SK-N-SH (cell line): ENCODE results near the gene DAB1. TPM values are rescaled to one million over a fixed set of nuclear protein-coding genes. Genes with fewer than 3 reads are reported as not detected.

ENCODE experiments used
- CTCF ChIA-PET: fragments of 300-600, 350-600 bp; formaldehyde crosslinking; extraction: SDS; loops from one replicate; lab custom pipeline; 2021; lab: Yijun Ruan, JAX
- POLR2A ChIA-PET: fragments of 350-600 bp; sonication (Branson Sonifier 250); formaldehyde crosslinking; extraction: SDS; loops from one replicate; lab custom pipeline; 2020; ENCODE audit warnings: antibody characterized with exemption, inconsistent platforms; lab: Yijun Ruan, JAX
- DNase-seq: peaks from one replicate; pipeline ENCODE4 v3.0.0; 2012
- H2AFZ ChIP-seq: fragments of 200-600 bp; sonication (generic); 2 replicates; pipeline ENCODE4 v1.8.1; 2016; ENCODE audit warnings: antibody characterized with exemption, mild to moderate bottlenecking, low read depth
- H3F3A ChIP-seq: fragments of 200-600 bp; sonication (generic); replicated peaks from 2 replicates; pipeline ENCODE3; 2016; ENCODE audit warnings: antibody characterized with exemption, mild to moderate bottlenecking; ENCODE audit not compliant: insufficient read depth
- H3K27ac ChIP-seq, 2 experiments: fragments of 200-500 bp in 1 of 2; fragments of 200-600 bp in 1 of 2; sonication (Bioruptor generic) in 1 of 2; sonication (generic), shearing (Covaris generic) in 1 of 2; 2 replicates each; pipeline versions ENCODE4 v1.5.1 to v1.6.1; 2014 to 2016; ENCODE audit warnings: low read depth in 2 of 2, inconsistent platforms in 1 of 2, low read length in 1 of 2, mild to moderate bottlenecking in 1 of 2, mixed read lengths in 1 of 2
- H3K27me3 ChIP-seq: fragments of 200-600 bp; sonication (generic), shearing (Covaris generic); 2 replicates; pipeline ENCODE4 v1.6.1; 2016; ENCODE audit warnings: mixed run types; ENCODE audit not compliant: insufficient read depth
- H3K36me3 ChIP-seq, 2 experiments: fragments of 200-500 bp in 1 of 2; fragments of 200-600 bp in 1 of 2; sonication (Bioruptor generic) in 1 of 2; sonication (generic) in 1 of 2; replicated peaks in 1 of 2; 2 replicates each; pipeline versions ENCODE3 to v1.5.1; 2014 to 2016; ENCODE audit warnings: low read length in 1 of 2, mild to moderate bottlenecking in 1 of 2; ENCODE audit not compliant: insufficient read depth in 2 of 2, control insufficient read depth in 1 of 2
- H3K4me1 ChIP-seq, 2 experiments: fragments of 200-500 bp in 1 of 2; fragments of 200-600 bp in 1 of 2; sonication (Bioruptor generic) in 1 of 2; sonication (generic), shearing (Covaris generic) in 1 of 2; 2 replicates each; pipeline versions ENCODE4 v1.5.1 to v1.6.1; 2014 to 2016; ENCODE audit warnings: low read depth in 1 of 2, low read length in 1 of 2, mixed run types in 1 of 2; ENCODE audit not compliant: insufficient read depth in 2 of 2, control insufficient read depth in 1 of 2
- H3K4me2 ChIP-seq: fragments of 200-600 bp; sonication (generic), shearing (Covaris generic); 2 replicates; pipeline ENCODE4 v1.6.1; 2017; ENCODE audit warnings: mixed run types
- H3K4me3 ChIP-seq, 2 experiments: fragments of 200-500 bp in 1 of 2; fragments of 200-600 bp in 1 of 2; sonication (Bioruptor generic) in 1 of 2; sonication (generic), shearing (Covaris generic) in 1 of 2; 2 replicates each; pipeline versions ENCODE4 v1.5.1 to v1.8.1; 2014 to 2016; ENCODE audit warnings: low read depth in 2 of 2, inconsistent platforms in 1 of 2, low read length in 1 of 2, mild to moderate bottlenecking in 1 of 2, mixed read lengths in 1 of 2, moderate library complexity in 1 of 2
- H3K79me2 ChIP-seq: fragments of 200-600 bp; sonication (generic); 2 replicates; pipeline ENCODE4 v1.8.1; 2017; ENCODE audit warnings: mild to moderate bottlenecking; ENCODE audit not compliant: insufficient read depth
- H3K9ac ChIP-seq: fragments of 200-600 bp; sonication (generic); 2 replicates; pipeline ENCODE4 v1.6.1; 2017; ENCODE audit warnings: mixed run types
- H3K9me2 ChIP-seq: fragments of 200-600 bp; sonication (generic); 2 replicates; pipeline ENCODE4 v1.6.1; 2017; ENCODE audit warnings: mixed run types
- H3K9me3 ChIP-seq: fragments of 200-600 bp; sonication (generic); 2 replicates; pipeline ENCODE4 v1.6.1; 2017; ENCODE audit warnings: mixed run types, mild to moderate bottlenecking, moderate library complexity
- H4K20me1 ChIP-seq: fragments of 200-600 bp; sonication (generic); 2 replicates; pipeline ENCODE4 v1.6.1; 2017; ENCODE audit warnings: mild to moderate bottlenecking, mixed run types; ENCODE audit not compliant: insufficient read depth
- CTCF ChIP-seq: fragments of 200-600 bp; sonication (generic); IDR thresholded peaks from 2 replicates; pipeline ENCODE4 v1.6.1; 2017; ENCODE audit warnings: antibody characterized with exemption, mild to moderate bottlenecking, moderate library complexity
- FOSL2 ChIP-seq: IDR thresholded peaks from 2 replicates; pipeline ENCODE4 v1.4.0; 2012; ENCODE audit warnings: low read depth, mild to moderate bottlenecking, moderate library complexity, borderline replicate concordance
- IRF3 ChIP-seq: fragments of 150-350 bp; IDR thresholded peaks from 2 replicates; pipeline ENCODE4 v1.6.1; 2016; ENCODE audit warnings: mild to moderate bottlenecking, low read depth, low read length
- MEF2A ChIP-seq: IDR thresholded peaks from 2 replicates; pipeline ENCODE4 v1.4.0; 2012; ENCODE audit warnings: low read depth, borderline replicate concordance
- NFIC ChIP-seq: IDR thresholded peaks from 2 replicates; pipeline ENCODE4 v1.4.0; 2012; ENCODE audit warnings: borderline replicate concordance
- POLR2AphosphoS5 ChIP-seq: IDR thresholded peaks from 2 replicates; pipeline ENCODE4 v1.6.1; 2012; ENCODE audit warnings: low read depth, low read length
- RAD21 ChIP-seq: IDR thresholded peaks from 2 replicates; pipeline ENCODE4 v1.6.1; 2012; ENCODE audit warnings: mild to moderate bottlenecking, low read length
- RCOR1 ChIP-seq: fragments of 150-350 bp; IDR thresholded peaks from 2 replicates; pipeline ENCODE4 v1.6.1; 2017; ENCODE audit warnings: antibody characterized with exemption, low read length
- TCF12 ChIP-seq: IDR thresholded peaks from 2 replicates; pipeline ENCODE4 v1.4.0; 2012
- WGBS: methylation state at CpG from one replicate; pipeline ENCODE4 v1.1.6; 2017; ENCODE audit warnings: low lambda C conversion rate; 5-methylcytosine and 5-hydroxymethylcytosine counted together
- polyA plus RNA-seq, 3 experiments: library from polyadenylated mRNA; depleted of rRNA; stranded (reverse); fragments of >200 nt; gene quantifications; 2 replicates each; pipeline ENCODE4 v1.2.3, GENCODE V29; 2012
- TF ChIP-seq, protein P1 (sequence below): IDR thresholded peaks from 2 replicates; pipeline ENCODE4; 2012
- TF ChIP-seq, protein P2 (sequence below): IDR thresholded peaks from 2 replicates; pipeline ENCODE4 v1.4.0; 2012; ENCODE audit warnings: low read depth

DAB1 gene
- polyA plus RNA-seq, 1 of the 3 experiments (the other 2 are of a cell fraction) = 2.9 TPM

- no peak overlapping the region for H3K9ac ChIP-seq
- H3K4me3 ChIP-seq = no peak overlapping the region
- H3K79me2 ChIP-seq = no peaks in the 10 kb centered on the region
- 86% methylated on average over 3 of the region's 3 CpGs for WGBS
- no peak overlapping the region for H2AFZ ChIP-seq
- H4K20me1 ChIP-seq = no peaks in the 10 kb centered on the region
- ChIA-PET CTCF (no interaction called here), POLR2A (no interaction called here)
- DNase-seq = no peak
- H3K27ac ChIP-seq = no peak overlapping the region
- no peak overlapping the region for H3K4me2 ChIP-seq
- H3K9me2 ChIP-seq = no peaks in the 10 kb centered on the region
- peaks cover 0 to 14% of the 10 kb centered on the region in 2 experiments; a peak in 2 of 4 replicates for H3K4me1 ChIP-seq
- H3K27me3 ChIP-seq = no peaks in the 10 kb centered on the region
- no peak for TF ChIP-seq CTCF
- TF ChIP-seq, protein P1, sequence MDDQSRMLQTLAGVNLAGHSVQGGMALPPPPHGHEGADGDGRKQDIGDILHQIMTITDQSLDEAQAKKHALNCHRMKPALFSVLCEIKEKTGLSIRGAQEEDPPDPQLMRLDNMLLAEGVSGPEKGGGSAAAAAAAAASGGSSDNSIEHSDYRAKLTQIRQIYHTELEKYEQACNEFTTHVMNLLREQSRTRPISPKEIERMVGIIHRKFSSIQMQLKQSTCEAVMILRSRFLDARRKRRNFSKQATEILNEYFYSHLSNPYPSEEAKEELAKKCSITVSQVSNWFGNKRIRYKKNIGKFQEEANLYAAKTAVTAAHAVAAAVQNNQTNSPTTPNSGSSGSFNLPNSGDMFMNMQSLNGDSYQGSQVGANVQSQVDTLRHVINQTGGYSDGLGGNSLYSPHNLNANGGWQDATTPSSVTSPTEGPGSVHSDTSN = no peak
- no peak for TF ChIP-seq NFIC
- no peak for TF ChIP-seq IRF3
- no peak for TF ChIP-seq RCOR1
- no peak for TF ChIP-seq MEF2A
- TF ChIP-seq, protein P2, sequence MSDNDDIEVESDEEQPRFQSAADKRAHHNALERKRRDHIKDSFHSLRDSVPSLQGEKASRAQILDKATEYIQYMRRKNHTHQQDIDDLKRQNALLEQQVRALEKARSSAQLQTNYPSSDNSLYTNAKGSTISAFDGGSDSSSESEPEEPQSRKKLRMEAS = no peak
- no peak for TF ChIP-seq POLR2AphosphoS5
- TF ChIP-seq FOSL2 = no peak
- H3K9me3 ChIP-seq = no peaks in the 10 kb centered on the region
- no peaks in the 10 kb centered on the region for H3F3A ChIP-seq
- no peaks in the 10 kb centered on the region for H3K36me3 ChIP-seq
Observed at GRCh38 chr1:57156907-57157306, 267.0 kb downstream of the DAB1 start.

DNA sequence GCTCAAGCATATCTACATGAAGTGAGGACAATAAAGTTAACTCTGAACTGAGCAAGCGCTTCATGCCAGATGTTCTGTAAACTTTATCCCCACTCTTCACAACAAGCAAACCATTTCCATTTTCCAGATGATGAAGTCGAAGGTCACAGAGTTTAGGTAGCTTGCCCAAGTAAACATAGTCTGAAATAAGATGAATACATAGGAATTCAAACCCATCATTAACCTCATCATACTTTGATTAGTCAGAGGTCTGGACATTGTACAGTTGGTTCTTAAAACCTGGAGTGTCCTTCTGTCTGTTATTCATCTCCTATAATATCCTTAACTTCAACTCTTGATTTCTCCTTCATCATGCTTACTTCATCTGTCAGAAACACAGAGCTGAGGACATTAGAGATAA is 277.8 kb downstream of the DAB1 start:
- CTCF ChIA-PET = no interaction called here
- POLR2A ChIA-PET = no interaction called here

More for the DNA sequence above, 277.8 kb downstream of the DAB1 start:
- 91% methylated on average over 2 of the region's 2 CpGs for whole genome bisulfite sequencing
- no peak overlapping the region for H3K9ac ChIP-seq
- H3K79me2 ChIP-seq = no peaks in the 10 kb centered on the region
- no peak for DNase-seq
- TF ChIP-seq RAD21 = no peak
- TF ChIP-seq TCF12 = peak; percentile 43
- no peaks in the 10 kb centered on the region for H4K20me1 ChIP-seq
- H2AFZ ChIP-seq = no peak overlapping the region
- H3F3A ChIP-seq = peaks cover 8% of the 10 kb centered on the region
- H3K27me3 ChIP-seq = no peaks in the 10 kb centered on the region
- no peak overlapping the region for H3K4me2 ChIP-seq
- H3K9me2 ChIP-seq = no peaks in the 10 kb centered on the region
- H3K4me1 ChIP-seq = no peaks in the 10 kb centered on the region
- H3K4me3 ChIP-seq = no peak overlapping the region
- no peaks in the 10 kb centered on the region for H3K36me3 ChIP-seq
- no peak overlapping the region for H3K27ac ChIP-seq
- H3K9me3 ChIP-seq = no peaks in the 10 kb centered on the region
